H1 (cell line): ENCODE data around the gene CORIN. TPM values are rescaled to one million over a fixed set of nuclear protein-coding genes. Genes with fewer than 3 reads are reported as not detected.

Experiments
- CTCF ChIA-PET: fragments of 300-600 bp; sonication (Branson Sonifier 250); formaldehyde crosslinking; loops from one replicate; lab custom pipeline; 2021; ENCODE audit not compliant: partially characterized antibody; lab: Charles Lee
- POLR2A ChIA-PET: fragments of 300-600 bp; sonication (Branson Sonifier 250); formaldehyde crosslinking; loops from one replicate; lab custom pipeline; 2021; ENCODE audit warnings: inconsistent platforms; ENCODE audit not compliant: partially characterized antibody; lab: Charles Lee
- DNase-seq, 2 experiments: peaks; one replicate each; pipeline versions ENCODE4 v3.0.0 to v3.0.0-alpha.2; 2010 to 2022; ENCODE audit warnings: low spot score in 2 of 2, low read depth in 1 of 2, mixed read lengths in 1 of 2
- FAIRE-seq: peaks from 2 replicates; lab custom pipeline; 2011; peaks lifted over from hg19 to GRCh38; lab: Jason Lieb, UNC
- H2AFZ ChIP-seq: 2 replicates; pipeline ENCODE4 v1.8.1; 2012; ENCODE audit warnings: low read length, inconsistent platforms
- H2AK5ac ChIP-seq: 2 replicates; pipeline ENCODE4 v1.6.1; 2013; ENCODE audit warnings: low read depth, low read length
- H2BK120ac ChIP-seq: replicated peaks from 2 replicates; pipeline ENCODE3; 2013; ENCODE audit warnings: low read depth, low read length, inconsistent platforms
- H2BK12ac ChIP-seq: 2 replicates; pipeline ENCODE4 v1.6.1; 2013; ENCODE audit warnings: low read depth, low read length
- H2BK15ac ChIP-seq: 2 replicates; pipeline ENCODE4 v1.6.1; 2013; ENCODE audit warnings: low read length
- H2BK20ac ChIP-seq: 2 replicates; pipeline ENCODE4 v1.6.1; 2013; ENCODE audit warnings: low read length
- H2BK5ac ChIP-seq: 2 replicates; pipeline ENCODE4 v1.6.1; 2013; ENCODE audit warnings: low read depth, low read length
- H3K14ac ChIP-seq: 2 replicates; pipeline ENCODE4 v1.6.1; 2013; ENCODE audit warnings: inconsistent platforms; ENCODE audit not compliant: insufficient read length
- H3K18ac ChIP-seq: 2 replicates; pipeline ENCODE4 v1.6.1; 2013; ENCODE audit warnings: low read length; ENCODE audit errors: extremely low read depth
- H3K23ac ChIP-seq: 2 replicates; pipeline ENCODE4 v1.6.1; 2013; ENCODE audit warnings: inconsistent platforms; ENCODE audit not compliant: insufficient read length
- H3K23me2 ChIP-seq: 2 replicates; pipeline ENCODE4 v1.6.1; 2013; ENCODE audit warnings: low read depth, low read length
- H3K27ac ChIP-seq: 2 replicates; pipeline ENCODE4 v1.6.1; 2011; ENCODE audit warnings: low read depth, low read length, inconsistent platforms
- H3K27me3 ChIP-seq, 4 experiments: replicated peaks in 1 of 4; 1 replicate in 1 of 4; 2 replicates in 3 of 4; pipeline versions ENCODE4 v1.6.1 to v1.8.1; 2011 to 2013; ENCODE audit warnings: low read length in 3 of 4, mild to moderate bottlenecking in 3 of 4, inconsistent platforms in 2 of 4, mixed read lengths in 2 of 4, moderate library complexity in 1 of 4; ENCODE audit not compliant: control insufficient read depth in 3 of 4, insufficient read depth in 3 of 4; ENCODE audit errors: extremely low read depth in 1 of 4
- H3K36me3 ChIP-seq, 4 experiments: 2 replicates each; pipeline versions ENCODE4 v1.6.1 to v1.8.1; 2011 to 2013; ENCODE audit warnings: mild to moderate bottlenecking in 4 of 4, low read length in 3 of 4, moderate library complexity in 2 of 4, control low read depth in 1 of 4, inconsistent platforms in 1 of 4; ENCODE audit not compliant: insufficient read depth in 4 of 4, control insufficient read depth in 2 of 4
- H3K4ac ChIP-seq: replicated peaks from 2 replicates; pipeline ENCODE3; 2013; ENCODE audit warnings: low read length, low read depth, mixed read lengths, inconsistent platforms; ENCODE audit not compliant: insufficient read length
- H3K4me1 ChIP-seq, 4 experiments: replicated peaks in 1 of 4; 1 replicate in 1 of 4; 2 replicates in 3 of 4; pipeline versions ENCODE4 v1.6.1 to v1.8.1; 2011 to 2013; ENCODE audit warnings: low read length in 3 of 4, inconsistent platforms in 2 of 4, mixed read lengths in 1 of 4; ENCODE audit not compliant: insufficient read depth in 4 of 4, control insufficient read depth in 3 of 4
- H3K4me2 ChIP-seq, 2 experiments: 2 replicates each; pipeline versions ENCODE4 v1.6.1 to v1.8.1; 2011 to 2013; ENCODE audit warnings: low read depth in 2 of 2, low read length in 2 of 2, control low read depth in 1 of 2, inconsistent platforms in 1 of 2, mild to moderate bottlenecking in 1 of 2; ENCODE audit not compliant: insufficient read depth in 1 of 2
- H3K4me3 ChIP-seq, 4 experiments: fragments of 200-600, 300-600 bp in 1 of 4; sonication (generic), shearing (Covaris generic), sonication (Bioruptor Twin) in 1 of 4; 2 replicates each; pipeline versions ENCODE4 v1.5.1 to v1.8.1; 2011 to 2016; ENCODE audit warnings: low read length in 4 of 4, low read depth in 3 of 4, control low read depth in 2 of 4, inconsistent platforms in 2 of 4, mild to moderate bottlenecking in 2 of 4, mixed read lengths in 1 of 4, moderate library complexity in 1 of 4; ENCODE audit not compliant: insufficient read depth in 2 of 4; ENCODE audit errors: extremely low read depth in 1 of 4
- H3K56ac ChIP-seq: replicated peaks from 2 replicates; pipeline ENCODE3; 2013; ENCODE audit warnings: low read depth, mild to moderate bottlenecking, mixed read lengths, low read length, inconsistent platforms; ENCODE audit not compliant: insufficient read length
- H3K79me1 ChIP-seq: 2 replicates; pipeline ENCODE4 v1.6.1; 2013; ENCODE audit warnings: low read depth, low read length, control low read depth
- H3K79me2 ChIP-seq, 2 experiments: 2 replicates each; pipeline versions ENCODE4 v1.6.1 to v1.8.1; 2012 to 2013; ENCODE audit warnings: low read length in 2 of 2, mild to moderate bottlenecking in 2 of 2, inconsistent platforms in 1 of 2; ENCODE audit not compliant: insufficient read depth in 2 of 2, control insufficient read depth in 1 of 2
- H3K9ac ChIP-seq, 4 experiments: replicated peaks in 1 of 4; 1 replicate in 1 of 4; 2 replicates in 3 of 4; pipeline versions ENCODE4 v1.6.1 to v1.8.1; 2011 to 2013; ENCODE audit warnings: low read depth in 3 of 4, low read length in 3 of 4, control low read depth in 2 of 4, mild to moderate bottlenecking in 2 of 4, moderate library complexity in 2 of 4, inconsistent platforms in 1 of 4; ENCODE audit errors: extremely low read depth in 1 of 4
- H3K9me3 ChIP-seq, 2 experiments: 2 replicates each; pipeline versions ENCODE4 v1.6.1 to v1.8.1; 2012 to 2013; ENCODE audit warnings: mild to moderate bottlenecking in 2 of 2, moderate library complexity in 2 of 2, control low read depth in 1 of 2, inconsistent platforms in 1 of 2, low read depth in 1 of 2, low read length in 1 of 2, mixed read lengths in 1 of 2; ENCODE audit not compliant: insufficient read depth in 2 of 2
- H4K20me1 ChIP-seq, 2 experiments: replicated peaks in 1 of 2; 2 replicates each; pipeline versions ENCODE3 to v1.8.1; 2011 to 2013; ENCODE audit warnings: inconsistent platforms in 2 of 2, low read length in 2 of 2, mild to moderate bottlenecking in 1 of 2; ENCODE audit not compliant: insufficient read depth in 2 of 2, control insufficient read depth in 1 of 2
- H4K5ac ChIP-seq: 2 replicates; pipeline ENCODE4 v1.6.1; 2013; ENCODE audit warnings: low read length, low read depth, mixed read lengths, inconsistent platforms; ENCODE audit not compliant: insufficient read length
- H4K8ac ChIP-seq: 2 replicates; pipeline ENCODE4 v1.8.0; 2013; ENCODE audit warnings: mild to moderate bottlenecking, moderate library complexity, low read length, inconsistent platforms; ENCODE audit not compliant: insufficient read depth; ENCODE audit errors: extremely low read depth
- H4K91ac ChIP-seq: replicated peaks from 2 replicates; pipeline ENCODE3; 2013; ENCODE audit warnings: low read length, mixed read lengths, inconsistent platforms; ENCODE audit not compliant: insufficient read length
- BACH1 ChIP-seq: IDR thresholded peaks from 2 replicates; pipeline ENCODE4 v1.6.1; 2012; ENCODE audit warnings: low read length, improper control_type of control experiment
- CTCF ChIP-seq, 3 experiments: IDR thresholded peaks; 1 replicate in 2 of 3; 2 replicates in 1 of 3; pipeline versions ENCODE4 v1.5.1 to v1.6.1; 2011; ENCODE audit warnings: low read length in 3 of 3, mild to moderate bottlenecking in 3 of 3, inconsistent platforms in 2 of 3, low read depth in 1 of 3, moderate library complexity in 1 of 3; ENCODE audit not compliant: insufficient read depth in 1 of 3; ENCODE audit errors: control extremely low read depth in 1 of 3
- EGR1 ChIP-seq: IDR thresholded peaks from 2 replicates; pipeline ENCODE4 v1.6.1; 2011; ENCODE audit warnings: low read depth, low read length, borderline replicate concordance
- KDM1A ChIP-seq: fragments of 200-600, 300-600 bp; sonication (generic); IDR thresholded peaks from 2 replicates; pipeline ENCODE4 v1.7.1; 2016; ENCODE audit warnings: mild to moderate bottlenecking, low read length, borderline replicate concordance
- PHF8 ChIP-seq: fragments of 200-600 bp; sonication (generic); conservative IDR thresholded peaks from 2 replicates; pipeline ENCODE4 v1.7.1; 2012; ENCODE audit warnings: low read depth, mild to moderate bottlenecking, inconsistent platforms, low read length, moderate library complexity
- POLR2AphosphoS5 ChIP-seq: IDR thresholded peaks from 2 replicates; pipeline ENCODE4 v1.6.1; 2011; ENCODE audit warnings: low read depth, low read length
- POU5F1 ChIP-seq: IDR thresholded peaks from 2 replicates; pipeline ENCODE4 v1.6.1; 2011; ENCODE audit warnings: low read depth, mild to moderate bottlenecking, low read length, moderate library complexity
- SAP30 ChIP-seq: fragments of 300-600 bp; sonication (generic); IDR thresholded peaks from 2 replicates; pipeline ENCODE4 v1.7.1; 2012; ENCODE audit warnings: low read length, moderate library complexity, mild to moderate bottlenecking, inconsistent platforms; ENCODE audit not compliant: insufficient read depth, insufficient replicate concordance
- SIN3A ChIP-seq, 2 experiments: IDR thresholded peaks in 1 of 2; conservative IDR thresholded peaks in 1 of 2; 2 replicates each; pipeline ENCODE4 v1.6.1; 2011 to 2012; ENCODE audit warnings: low read length in 2 of 2, improper control_type of control experiment in 1 of 2, low read depth in 1 of 2, mild to moderate bottlenecking in 1 of 2
- SP1 ChIP-seq: IDR thresholded peaks from 2 replicates; pipeline ENCODE4 v1.6.1; 2011; ENCODE audit warnings: low read depth, low read length
- SRF ChIP-seq: IDR thresholded peaks from 2 replicates; pipeline ENCODE4 v1.6.1; 2011; ENCODE audit warnings: mild to moderate bottlenecking, low read depth, low read length, moderate library complexity
- TAF7 ChIP-seq: optimal IDR thresholded peaks from 2 replicates; pipeline ENCODE3; 2011; ENCODE audit warnings: low read depth, mild to moderate bottlenecking, inconsistent platforms, low read length, moderate library complexity, borderline replicate concordance
- WGBS, 2 experiments: shearing (Covaris generic) in 1 of 2; methylation state at CpG; one replicate each; pipeline versions ENCODE4 v1.1.6 to v1.1.7; 2013 to 2015; ENCODE audit warnings: low lambda C conversion rate in 2 of 2, mixed read lengths in 2 of 2, inconsistent platforms in 1 of 2, low coverage in 1 of 2, missing lambda C conversion rate in 1 of 2; ENCODE audit not compliant: insufficient replicate concordance in 2 of 2, insufficient coverage in 1 of 2, insufficient read length in 1 of 2; ENCODE audit errors: extremely low coverage in 1 of 2, missing lambda C conversion rate in 1 of 2; 5-methylcytosine and 5-hydroxymethylcytosine counted together
- polyA plus RNA-seq, 7 experiments: library from polyadenylated mRNA; depleted of rRNA in 3 of 7; stranded (reverse) in 5 of 7; unstranded in 2 of 7; fragments of >200 nt in 5 of 7; fragments of 200-250 nt in 2 of 7; gene quantifications; 1 replicate in 5 of 7; 2 replicates in 1 of 7; 4 replicates in 1 of 7; pipeline versions ENCODE4 v1.2.1 to v1.2.3, GENCODE V29; 2011 to 2013; ENCODE audit warnings: missing spikeins in 2 of 7, mixed read lengths in 2 of 7
- total RNA-seq: library from RNA; stranded (reverse); fragmentation: NEBNext Ultra II Directional; extraction: Animal tissue kit (Norgen Biotek cat#: 25700); gene quantifications from 2 replicates; pipeline ENCODE4 v1.2.1, GENCODE V29; 2021

The CORIN gene
- total and polyA plus RNA-seq, 2 of the 8 experiments (the other 6 are each of a cell fraction or from before 2014, with no cell fraction given): 0.09 to 0.32 TPM

- ChIA-PET CTCF (interaction anchor here (0.6 kb wide), 1 partner anchor 372 kb away, joined by 3 read pairs; no protein-coding TSS in a partner anchor), POLR2A (no interaction called here)
- Histone ChIP-seq H3K27ac (no peak overlapping the region), H3K23me2 (no peaks in the 10 kb centered on the region), H3K9ac (no peak overlapping the region), H3K4me3 (no peak overlapping the region), H2BK5ac (no peak overlapping the region), H4K20me1 (no peaks in the 10 kb centered on the region), H2AFZ (no peak overlapping the region), H3K79me1 (no peaks in the 10 kb centered on the region), H3K14ac (no peak overlapping the region), H2BK20ac (no peak overlapping the region), H3K4me1 (peaks cover 0 to 2% (median 0%) of the 10 kb centered on the region in 4 experiments; a peak in 1 of 7 replicates), H3K18ac (no peak overlapping the region), H2AK5ac (no peak overlapping the region), H3K4me2 (no peak overlapping the region), H4K91ac (no peak overlapping the region), H3K4ac (no peak overlapping the region), H4K8ac (no peak overlapping the region), H4K5ac (no peak overlapping the region), H2BK120ac (no peak overlapping the region), H3K23ac (no peak overlapping the region), H3K9me3 (no peaks in the 10 kb centered on the region), H3K27me3 (no peaks in the 10 kb centered on the region), H3K56ac (no peak overlapping the region), H3K79me2 (no peaks in the 10 kb centered on the region), H2BK12ac (no peak overlapping the region), H2BK15ac (no peak overlapping the region), H3K36me3 (no peaks in the 10 kb centered on the region)
- FAIRE-seq: no peak
- no peak for DNase-seq
- whole genome bisulfite sequencing, 2 experiments: 91% methylated on average over 1 of the region's 1 CpG; no CpG with 5 or more reads in 1 of the 2 experiments
- no peak for TF ChIP-seq TAF7
- no peak for TF ChIP-seq PHF8
- no peak for TF ChIP-seq SIN3A (conservative IDR thresholded peaks at IDR 0.05 in 1 of 2, IDR thresholded peaks at IDR 0.05 in 1 of 2; ENCODE audit: low read depth in 1 of 2, low read length in 2 of 2)
- TF ChIP-seq POLR2AphosphoS5: no peak
- TF ChIP-seq POU5F1: no peak
- TF ChIP-seq CTCF (IDR thresholded peaks at IDR 0.05; ENCODE audit: control extremely low read depth in 1 of 3, insufficient read depth in 1 of 3, low read depth in 1 of 3, low read length in 3 of 3): no peak
- no peak for TF ChIP-seq EGR1
- no peak for TF ChIP-seq BACH1
- no peak for TF ChIP-seq SAP30
- no peak for TF ChIP-seq SRF
- no peak for TF ChIP-seq SP1
- TF ChIP-seq KDM1A: no peak
Measured at GRCh38 chr4:47561331-47561730, 276.5 kb downstream of the CORIN start.
